HEK293 (cell line): ENCODE data around the gene ADRA2C.

Experiments used
- TCF7L2 ChIP-seq: IDR thresholded peaks from 2 replicates; pipeline ENCODE4 v1.6.1; 2011; ENCODE audit warnings: low read depth, mild to moderate bottlenecking, inconsistent platforms, low read length, moderate library complexity, borderline replicate concordance
- ZBTB44 ChIP-seq: fragments of 450-650 bp; IDR thresholded peaks from 2 replicates; pipeline ENCODE4 v1.5.1; 2018; ENCODE audit warnings: missing biosample characterization, mild to moderate bottlenecking, missing genetic modification characterization
- ZNF501 ChIP-seq: fragments of 450-650 bp; formaldehyde crosslinking; IDR thresholded peaks from 2 replicates; pipeline ENCODE4 v1.5.1; 2016; ENCODE audit warnings: missing biosample characterization, missing genetic modification characterization
- TF ChIP-seq, protein P1 (sequence below): fragments of 450-650 bp; formaldehyde crosslinking; IDR thresholded peaks from 2 replicates; pipeline ENCODE4 v1.5.1; 2016; ENCODE audit warnings: missing biosample characterization, missing genetic modification characterization
- TF ChIP-seq, protein P2 (sequence below): fragments of 450-650 bp; formaldehyde crosslinking; IDR thresholded peaks from 2 replicates; pipeline ENCODE4 v1.5.1; 2016; ENCODE audit warnings: missing biosample characterization, missing genetic modification characterization

GRCh38 chr4:3736806-3737205 is 29.4 kb upstream of the ADRA2C start:
- TF ChIP-seq, protein P1, sequence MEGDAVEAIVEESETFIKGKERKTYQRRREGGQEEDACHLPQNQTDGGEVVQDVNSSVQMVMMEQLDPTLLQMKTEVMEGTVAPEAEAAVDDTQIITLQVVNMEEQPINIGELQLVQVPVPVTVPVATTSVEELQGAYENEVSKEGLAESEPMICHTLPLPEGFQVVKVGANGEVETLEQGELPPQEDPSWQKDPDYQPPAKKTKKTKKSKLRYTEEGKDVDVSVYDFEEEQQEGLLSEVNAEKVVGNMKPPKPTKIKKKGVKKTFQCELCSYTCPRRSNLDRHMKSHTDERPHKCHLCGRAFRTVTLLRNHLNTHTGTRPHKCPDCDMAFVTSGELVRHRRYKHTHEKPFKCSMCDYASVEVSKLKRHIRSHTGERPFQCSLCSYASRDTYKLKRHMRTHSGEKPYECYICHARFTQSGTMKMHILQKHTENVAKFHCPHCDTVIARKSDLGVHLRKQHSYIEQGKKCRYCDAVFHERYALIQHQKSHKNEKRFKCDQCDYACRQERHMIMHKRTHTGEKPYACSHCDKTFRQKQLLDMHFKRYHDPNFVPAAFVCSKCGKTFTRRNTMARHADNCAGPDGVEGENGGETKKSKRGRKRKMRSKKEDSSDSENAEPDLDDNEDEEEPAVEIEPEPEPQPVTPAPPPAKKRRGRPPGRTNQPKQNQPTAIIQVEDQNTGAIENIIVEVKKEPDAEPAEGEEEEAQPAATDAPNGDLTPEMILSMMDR, result no peak
- TF ChIP-seq TCF7L2 (no peak), ZBTB44 (tag by site-specific recombination) (no peak), ZNF501 (no peak)
- TF ChIP-seq, protein P2, sequence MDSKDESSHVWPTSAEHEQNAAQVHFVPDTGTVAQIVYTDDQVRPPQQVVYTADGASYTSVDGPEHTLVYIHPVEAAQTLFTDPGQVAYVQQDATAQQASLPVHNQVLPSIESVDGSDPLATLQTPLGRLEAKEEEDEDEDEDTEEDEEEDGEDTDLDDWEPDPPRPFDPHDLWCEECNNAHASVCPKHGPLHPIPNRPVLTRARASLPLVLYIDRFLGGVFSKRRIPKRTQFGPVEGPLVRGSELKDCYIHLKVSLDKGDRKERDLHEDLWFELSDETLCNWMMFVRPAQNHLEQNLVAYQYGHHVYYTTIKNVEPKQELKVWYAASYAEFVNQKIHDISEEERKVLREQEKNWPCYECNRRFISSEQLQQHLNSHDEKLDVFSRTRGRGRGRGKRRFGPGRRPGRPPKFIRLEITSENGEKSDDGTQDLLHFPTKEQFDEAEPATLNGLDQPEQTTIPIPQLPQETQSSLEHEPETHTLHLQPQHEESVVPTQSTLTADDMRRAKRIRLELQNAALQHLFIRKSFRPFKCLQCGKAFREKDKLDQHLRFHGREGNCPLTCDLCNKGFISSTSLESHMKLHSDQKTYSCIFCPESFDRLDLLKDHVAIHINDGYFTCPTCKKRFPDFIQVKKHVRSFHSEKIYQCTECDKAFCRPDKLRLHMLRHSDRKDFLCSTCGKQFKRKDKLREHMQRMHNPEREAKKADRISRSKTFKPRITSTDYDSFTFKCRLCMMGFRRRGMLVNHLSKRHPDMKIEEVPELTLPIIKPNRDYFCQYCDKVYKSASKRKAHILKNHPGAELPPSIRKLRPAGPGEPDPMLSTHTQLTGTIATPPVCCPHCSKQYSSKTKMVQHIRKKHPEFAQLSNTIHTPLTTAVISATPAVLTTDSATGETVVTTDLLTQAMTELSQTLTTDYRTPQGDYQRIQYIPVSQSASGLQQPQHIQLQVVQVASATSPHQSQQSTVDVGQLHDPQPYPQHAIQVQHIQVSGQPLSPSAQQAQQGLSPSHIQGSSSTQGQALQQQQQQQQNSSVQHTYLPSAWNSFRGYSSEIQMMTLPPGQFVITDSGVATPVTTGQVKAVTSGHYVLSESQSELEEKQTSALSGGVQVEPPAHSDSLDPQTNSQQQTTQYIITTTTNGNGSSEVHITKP (tag by site-specific recombination), result no peak
